Mucosa of descending colon (tissue), 3 donors: ENCODE measurements around the gene ANTXR2. TPM values are rescaled to one million over a fixed set of nuclear protein-coding genes. Genes with fewer than 3 reads are reported as not detected.

Source experiments
- ATAC-seq: fragments of 200-7000 bp; cut with Tn5 transposase; one replicate; pipeline ENCODE4 v1.9.1; 2020; ENCODE audit warnings: mild to moderate bottlenecking, moderate library complexity
- DNase-seq, 3 donors: peaks; one replicate each; pipeline ENCODE4 v3.0.0-alpha.2; 2020
- H3K36me3 ChIP-seq: fragments of 200-600 bp; one replicate; pipeline ENCODE4 v1.8.0; 2021; ENCODE audit warnings: low read depth, mild to moderate bottlenecking
- H3K4me1 ChIP-seq: fragments of 200-600 bp; one replicate; pipeline ENCODE4 v1.8.0; 2021; ENCODE audit warnings: low read depth, mild to moderate bottlenecking
- H3K4me3 ChIP-seq: fragments of 200-600 bp; one replicate; pipeline ENCODE4 v1.8.0; 2021; ENCODE audit warnings: mild to moderate bottlenecking
- H3K9me3 ChIP-seq: fragments of 200-600 bp; one replicate; pipeline ENCODE4 v1.8.0; 2021; ENCODE audit warnings: mild to moderate bottlenecking
- intact Hi-C, 2 donors: fragments of 100-400 bp; cut with DNase I in 1 of 2; cut with micrococcal nuclease in 1 of 2; formaldehyde crosslinking; loops; one replicate each; pipeline versions ENCODE4 v1.11.0 to v1.11.1; 2022; cut with DNase I, micrococcal nuclease
- total RNA-seq, 3 donors: library from RNA; stranded (reverse); fragmentation: NEBNext Ultra II Directional in 2 of 3; extraction: Animal tissue kit (Norgen Biotek cat#: 25700) in 2 of 3; gene quantifications; one replicate each; pipeline versions ENCODE4 v1.2.1 to v1.2.4, GENCODE V29; 2021 to 2023
- TF ChIP-seq, protein P1 (sequence below): fragments of 200-600 bp; IDR thresholded peaks from one replicate; pipeline ENCODE4 v1.8.0; 2022; ENCODE audit warnings: antibody characterized with exemption, mild to moderate bottlenecking
- donor health status: DM: no; HTN: no; CAD: no; lungs with moderate emphysema.
- donor health status: DM: no; HTN: no; CAD: no.
- donor health status: DM: no; HTN: yes; CAD: no.

ANTXR2 gene
- total RNA-seq, 3 donors from 2014 or later, result 83.2 to 276 (median 120) TPM

DNA sequence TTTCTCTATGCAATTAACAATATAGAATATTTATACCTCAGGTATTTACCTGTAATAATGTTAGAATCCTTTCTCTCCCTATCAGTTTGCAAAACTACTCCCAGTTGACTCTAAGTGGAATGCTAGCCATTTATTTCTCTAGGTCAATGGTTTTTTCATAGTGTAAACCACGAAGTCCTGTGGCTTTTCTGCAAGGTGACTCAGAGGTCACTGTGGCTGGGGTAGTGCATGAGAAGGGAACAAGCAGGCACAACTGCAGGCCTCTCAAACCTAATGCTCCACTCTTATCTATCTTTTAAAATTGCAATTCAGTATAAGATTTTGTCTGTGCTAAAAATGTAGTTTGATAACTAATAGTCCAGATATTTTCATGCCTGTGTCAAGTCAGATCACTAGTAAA lies 159.4 kb downstream of the ANTXR2 start:
- TF ChIP-seq, protein P1, sequence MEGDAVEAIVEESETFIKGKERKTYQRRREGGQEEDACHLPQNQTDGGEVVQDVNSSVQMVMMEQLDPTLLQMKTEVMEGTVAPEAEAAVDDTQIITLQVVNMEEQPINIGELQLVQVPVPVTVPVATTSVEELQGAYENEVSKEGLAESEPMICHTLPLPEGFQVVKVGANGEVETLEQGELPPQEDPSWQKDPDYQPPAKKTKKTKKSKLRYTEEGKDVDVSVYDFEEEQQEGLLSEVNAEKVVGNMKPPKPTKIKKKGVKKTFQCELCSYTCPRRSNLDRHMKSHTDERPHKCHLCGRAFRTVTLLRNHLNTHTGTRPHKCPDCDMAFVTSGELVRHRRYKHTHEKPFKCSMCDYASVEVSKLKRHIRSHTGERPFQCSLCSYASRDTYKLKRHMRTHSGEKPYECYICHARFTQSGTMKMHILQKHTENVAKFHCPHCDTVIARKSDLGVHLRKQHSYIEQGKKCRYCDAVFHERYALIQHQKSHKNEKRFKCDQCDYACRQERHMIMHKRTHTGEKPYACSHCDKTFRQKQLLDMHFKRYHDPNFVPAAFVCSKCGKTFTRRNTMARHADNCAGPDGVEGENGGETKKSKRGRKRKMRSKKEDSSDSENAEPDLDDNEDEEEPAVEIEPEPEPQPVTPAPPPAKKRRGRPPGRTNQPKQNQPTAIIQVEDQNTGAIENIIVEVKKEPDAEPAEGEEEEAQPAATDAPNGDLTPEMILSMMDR, result no peak
- H3K4me3 ChIP-seq, result no peak overlapping the region
- ATAC-seq (no peak), DNase-seq (no peak)
- no peaks in the 10 kb centered on the region for H3K9me3 ChIP-seq
- no peaks in the 10 kb centered on the region for H3K36me3 ChIP-seq
- H3K4me1 ChIP-seq, result no peaks in the 10 kb centered on the region
- intact Hi-C loops, result no loop called here

DNA sequence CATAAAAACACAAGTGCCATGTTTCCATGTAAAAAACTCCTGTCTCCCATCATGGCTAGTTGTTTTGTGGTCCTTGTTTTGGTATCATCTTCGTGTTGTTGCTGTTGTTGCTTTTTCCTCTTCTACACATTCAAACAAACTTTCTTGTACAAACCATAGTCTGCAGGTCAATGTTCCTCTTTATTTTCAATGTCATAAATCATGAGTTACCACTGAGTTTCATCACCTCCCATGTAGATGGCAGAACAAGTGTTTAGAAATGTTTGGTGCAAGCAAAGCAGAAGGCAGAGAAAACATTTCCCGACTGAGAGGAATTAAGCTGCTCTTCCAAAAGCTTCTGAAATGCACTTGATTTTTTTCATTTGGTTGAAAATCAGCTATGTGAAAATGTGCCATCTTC lies 166.0 kb downstream of the ANTXR2 start:
- DNase-seq, result no peak

DNA sequence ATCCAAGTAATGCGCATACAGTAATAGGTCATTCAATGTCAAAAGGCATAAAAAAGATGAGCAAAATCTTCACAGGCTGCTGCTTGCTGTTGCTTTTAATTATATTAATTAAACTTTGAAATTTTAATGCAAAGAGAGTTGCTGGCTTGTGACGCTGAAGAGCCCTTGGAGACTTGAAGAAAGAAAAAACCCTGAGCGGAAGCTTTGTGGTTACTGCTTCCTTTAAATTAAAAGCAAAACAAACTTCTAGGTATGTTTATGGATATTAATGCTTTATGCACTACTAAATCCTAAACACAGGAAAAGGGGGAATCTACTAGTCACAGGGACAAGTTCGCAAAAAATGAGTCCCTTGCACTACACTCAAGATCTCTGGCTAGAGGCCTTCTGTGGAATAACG lies 166.7 kb downstream of the ANTXR2 start:
- H3K36me3 ChIP-seq, result no peaks in the 10 kb centered on the region
- intact Hi-C loops, result no loop called here
- no peaks in the 10 kb centered on the region for H3K9me3 ChIP-seq
- TF ChIP-seq, protein P1, result no peak
- ATAC-seq (no peak), DNase-seq (no peak)
- H3K4me3 ChIP-seq, result no peak overlapping the region
- H3K4me1 ChIP-seq, result no peaks in the 10 kb centered on the region

More for the DNA sequence above, 166.0 kb downstream of the ANTXR2 start:
- TF ChIP-seq, protein P1, result no peak
- Histone ChIP-seq H3K4me3 (no peak overlapping the region), H3K4me1 (no peaks in the 10 kb centered on the region), H3K36me3 (no peaks in the 10 kb centered on the region), H3K9me3 (no peaks in the 10 kb centered on the region)
- intact Hi-C loops, result no loop called here
- no peak for ATAC-seq

DNA sequence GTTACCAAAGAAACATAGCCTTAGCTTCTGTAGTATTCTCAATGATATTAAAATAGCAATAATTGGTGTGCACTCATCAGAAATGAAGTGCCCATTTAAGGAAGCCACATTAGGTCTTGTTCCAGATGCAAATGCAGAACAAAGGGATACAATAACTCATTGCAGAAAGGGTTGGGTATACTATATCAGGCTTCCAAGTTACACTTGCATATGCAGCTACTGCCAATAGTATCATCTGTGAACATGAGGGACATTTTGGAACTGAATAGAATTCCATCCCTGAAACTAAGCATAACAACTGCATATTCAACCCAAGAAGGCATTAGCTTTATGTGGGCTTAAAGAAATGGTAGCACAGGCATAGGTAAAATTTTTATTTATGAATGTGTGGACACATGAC lies 167.8 kb downstream of the ANTXR2 start:
- H3K9me3 ChIP-seq, result no peaks in the 10 kb centered on the region
- ATAC-seq, result no peak
- intact Hi-C loops, result no loop called here
- DNase-seq, result no peak
- H3K4me1 ChIP-seq, result no peaks in the 10 kb centered on the region
- H3K4me3 ChIP-seq, result no peak overlapping the region
- TF ChIP-seq, protein P1, result no peak
- H3K36me3 ChIP-seq, result no peaks in the 10 kb centered on the region

DNA sequence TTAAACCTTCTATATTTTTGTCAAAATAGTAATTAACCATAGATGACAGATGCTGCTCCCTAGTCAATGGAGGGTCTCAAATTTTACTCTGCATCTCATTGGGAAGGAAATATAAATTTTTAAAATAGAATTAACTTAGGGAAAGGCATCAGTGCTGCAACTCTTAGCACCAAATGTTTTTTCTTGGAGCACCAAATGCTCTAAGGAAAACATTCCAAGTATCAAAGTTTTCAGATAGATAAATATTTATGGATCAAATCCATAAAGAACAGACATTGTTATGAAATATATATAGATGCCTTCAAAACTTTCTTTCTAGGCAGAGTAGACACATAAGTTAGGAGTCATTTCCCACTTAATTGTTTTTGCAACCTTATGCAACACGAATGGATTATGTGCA lies 168.7 kb downstream of the ANTXR2 start:
- ATAC-seq, result no peak
- intact Hi-C loops, result no loop called here
- Histone ChIP-seq H3K4me3 (no peak overlapping the region), H3K36me3 (no peaks in the 10 kb centered on the region), H3K9me3 (no peaks in the 10 kb centered on the region), H3K4me1 (no peaks in the 10 kb centered on the region)
- TF ChIP-seq, protein P1, result no peak
- DNase-seq, result no peak

DNA sequence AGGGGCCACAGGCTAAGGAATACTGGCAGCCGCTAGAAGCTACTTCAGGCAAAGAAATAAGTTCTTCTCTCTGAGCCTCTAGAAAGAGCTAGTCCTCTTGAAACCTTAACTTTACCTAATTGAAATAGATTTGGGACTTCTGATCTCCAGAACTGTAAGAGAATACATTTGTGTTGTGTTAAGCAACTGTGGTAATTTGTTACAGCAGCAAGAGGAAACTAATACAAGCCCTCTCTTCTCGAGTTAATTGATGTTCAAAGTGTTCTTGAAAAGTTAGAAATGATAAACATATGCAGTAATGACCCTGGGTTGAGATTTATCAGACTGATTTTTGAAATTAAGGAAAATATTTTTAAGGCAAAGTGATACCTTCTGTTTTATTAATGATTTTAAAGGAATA lies 172.8 kb downstream of the ANTXR2 start:
- TF ChIP-seq, protein P1, result no peak
- ATAC-seq (no peak), DNase-seq (no peak)
- no peak overlapping the region for H3K4me3 ChIP-seq
- no peaks in the 10 kb centered on the region for H3K9me3 ChIP-seq
- no peaks in the 10 kb centered on the region for H3K4me1 ChIP-seq
- H3K36me3 ChIP-seq, result no peaks in the 10 kb centered on the region
- intact Hi-C loops, result no loop called here
